HG03045 (cell line): ENCODE data around the gene DYNLT5.

ENCODE experiments used
- ATAC-seq: cut with Tn5 transposase; IDR thresholded peaks from one replicate; pipeline ENCODE4 v1.9.1; 2021; ENCODE audit warnings: mild to moderate bottlenecking, moderate library complexity; ENCODE audit not compliant: unreplicated experiment

Gene DYNLT5

GRCh38 chr1:66747501-66747900 lies 4.8 kb upstream of the DYNLT5 start:
- no peak for ATAC-seq

GRCh38 chr1:66750577-66750976 lies 1.7 kb upstream of the DYNLT5 start:
- ATAC-seq: no peak

DNA sequence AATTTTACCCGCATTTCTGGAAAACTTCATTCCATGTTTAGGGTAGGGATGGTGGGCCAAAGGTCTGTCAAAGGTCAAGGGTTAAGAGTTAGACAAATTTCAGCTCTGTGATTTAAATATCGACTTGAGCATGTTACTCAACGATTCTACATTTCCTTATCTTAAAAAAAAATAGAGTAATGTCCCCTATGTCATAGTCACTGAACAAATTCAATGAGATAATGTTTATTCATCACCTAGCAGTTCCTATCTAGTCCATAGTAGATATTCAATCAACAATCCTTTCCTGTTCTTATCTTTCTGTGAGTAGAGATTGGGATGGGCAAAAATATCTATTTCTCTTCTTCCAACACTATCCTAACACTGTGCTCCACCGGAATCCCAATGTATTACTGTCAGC lies 1.1 kb upstream of the DYNLT5 start:
- no peak for ATAC-seq

GRCh38 chr1:66752671-66753371 lies 562 bp downstream of the DYNLT5 start:
- ATAC-seq: no peak

GRCh38 chr1:66757722-66758240 lies 5.5 kb downstream of the DYNLT5 start:
- peak; percentile 28 for ATAC-seq

DNA sequence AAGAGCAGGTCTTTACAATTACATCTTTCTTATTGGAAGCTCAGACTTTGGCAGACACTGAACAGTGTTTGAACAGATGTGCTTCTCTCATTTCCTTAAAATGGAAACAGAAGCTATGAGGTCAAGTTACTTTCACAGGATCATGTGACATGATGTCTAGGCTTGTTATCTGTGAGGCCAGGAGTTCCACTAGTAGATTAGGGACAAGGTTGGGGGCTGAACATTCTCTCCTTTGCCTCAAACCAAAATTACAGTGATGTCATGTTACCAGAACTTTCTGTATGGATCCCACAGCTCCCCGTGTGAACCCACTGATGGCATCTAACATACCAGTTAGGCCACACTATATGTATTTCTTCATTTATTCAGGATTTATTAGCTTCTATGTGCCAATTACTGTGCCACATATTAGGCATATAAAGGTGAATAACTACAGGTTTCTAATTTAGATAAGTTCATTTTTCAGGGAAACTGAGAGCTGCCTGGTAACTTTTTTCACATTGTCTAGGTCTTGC lies 6.0 kb downstream of the DYNLT5 start:
- ATAC-seq: peak; percentile 100

GRCh38 chr1:66760506-66760905 lies 8.2 kb downstream of the DYNLT5 start:
- ATAC-seq: no peak

- ATAC-seq: no peak
Measured at GRCh38 chr1:66761221-66761620, 9.0 kb downstream of the DYNLT5 start.

GRCh38 chr1:66764994-66765578 lies 12.8 kb downstream of the DYNLT5 start:
- ATAC-seq: no peak

DNA sequence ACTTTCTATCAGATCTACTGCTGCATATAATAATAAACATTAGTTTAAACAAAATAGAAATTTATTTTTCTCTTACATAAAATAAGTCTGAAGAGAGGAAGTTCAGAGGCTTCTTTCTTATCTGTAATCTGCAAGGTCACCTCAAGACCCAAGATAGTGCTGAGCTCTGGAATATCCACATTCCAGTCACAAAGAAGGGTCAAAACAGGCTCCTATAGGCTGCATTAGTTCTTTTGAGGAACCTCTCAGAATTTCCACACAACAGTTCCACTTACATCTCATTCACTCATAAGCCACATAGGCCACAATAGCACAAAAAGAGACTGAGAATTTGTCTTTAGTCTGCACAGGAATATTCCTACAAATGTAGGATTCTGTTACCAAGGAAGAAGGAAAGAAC lies 15.4 kb downstream of the DYNLT5 start:
- no peak for ATAC-seq

- ATAC-seq: no peak
Measured at GRCh38 chr1:66768965-66769364, 16.7 kb downstream of the DYNLT5 start.

DNA sequence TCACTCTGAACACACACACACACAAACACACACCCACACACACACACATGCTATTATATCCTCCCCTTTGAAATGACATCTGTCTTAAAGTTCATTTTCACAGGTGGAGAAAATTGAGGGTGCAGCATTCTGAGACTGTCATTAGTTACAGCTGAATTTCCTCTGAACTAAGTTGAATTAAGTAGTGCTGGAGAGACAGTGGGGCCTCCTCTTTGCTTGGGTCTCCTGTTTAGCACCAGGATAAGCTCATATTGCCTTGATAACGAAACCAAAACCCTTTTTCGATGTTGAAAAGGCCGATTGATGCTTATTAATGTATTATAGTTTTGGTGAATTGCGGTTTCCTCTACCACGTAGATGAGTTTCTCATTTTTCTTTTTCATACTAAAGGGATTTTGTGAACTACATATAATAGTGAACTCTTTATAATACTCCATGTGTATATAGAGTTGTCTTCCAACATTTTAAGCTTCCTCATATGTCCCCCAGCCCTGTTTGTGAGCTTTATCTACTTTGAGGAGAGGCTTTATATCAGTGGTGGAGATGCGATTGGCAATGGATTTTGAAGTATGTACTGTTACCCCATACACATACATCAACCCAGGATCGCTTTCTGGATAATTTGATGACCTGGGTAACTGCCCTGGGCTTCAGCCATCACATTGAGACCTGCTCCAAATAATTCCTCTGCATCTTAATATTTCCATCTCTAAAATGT lies 17.4 kb downstream of the DYNLT5 start:
- no peak for ATAC-seq

DNA sequence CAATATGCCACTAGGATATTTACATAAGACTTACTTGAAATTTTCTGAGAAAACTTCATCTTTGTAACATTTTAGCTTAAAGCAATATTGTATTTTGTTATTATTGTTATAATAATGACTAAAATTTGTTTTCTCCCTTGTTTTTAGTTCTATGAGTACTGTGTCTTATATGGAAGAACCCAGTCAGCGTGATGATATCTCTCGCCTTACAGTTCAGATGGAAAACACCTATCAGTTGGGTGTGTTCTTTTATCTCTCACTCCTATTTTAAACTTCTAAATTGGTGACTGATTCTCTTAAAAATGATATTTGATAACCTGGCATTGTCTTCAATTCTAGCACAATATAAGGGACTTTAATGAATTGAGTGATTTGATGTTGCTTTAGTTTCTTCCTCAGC lies 18.0 kb downstream of the DYNLT5 start:
- no peak for ATAC-seq

DNA sequence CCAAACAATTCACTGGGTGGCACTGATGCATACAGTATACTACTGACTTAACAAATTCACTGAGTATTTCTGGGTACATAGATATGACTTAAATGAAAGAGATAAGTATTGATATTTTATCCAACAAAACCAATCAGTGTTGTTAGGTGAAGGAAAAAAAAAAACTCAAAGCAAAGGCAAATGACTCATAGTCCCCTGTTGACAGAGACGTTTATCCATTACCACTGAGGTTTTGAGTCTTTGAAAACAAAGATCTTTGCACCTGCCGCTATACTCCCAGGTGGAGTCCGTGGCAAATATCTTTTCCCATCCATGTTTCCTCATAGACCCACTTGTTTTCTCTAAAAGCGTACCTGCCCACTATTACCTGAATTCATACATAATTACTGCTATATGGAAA lies 18.4 kb downstream of the DYNLT5 start:
- no peak for ATAC-seq

DNA sequence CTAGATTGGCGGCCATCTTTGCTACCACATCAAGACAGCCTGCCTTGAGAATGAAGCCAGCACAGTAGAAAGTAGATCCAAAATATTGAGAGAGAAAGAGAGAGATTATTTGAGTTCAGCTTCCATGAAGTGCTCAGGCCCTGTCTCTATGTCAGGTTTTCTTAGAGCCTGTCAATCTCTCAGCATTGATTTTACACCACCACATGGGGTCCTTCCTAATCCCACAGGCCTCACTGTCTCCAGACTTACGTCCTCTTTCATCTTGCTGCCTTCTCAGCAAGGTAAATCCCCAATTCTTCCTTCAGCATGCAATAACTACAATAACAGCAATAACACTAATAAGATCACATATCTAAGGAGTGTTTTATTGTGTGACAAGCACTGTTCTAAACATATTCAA lies 21.0 kb downstream of the DYNLT5 start:
- no peak for ATAC-seq

DNA sequence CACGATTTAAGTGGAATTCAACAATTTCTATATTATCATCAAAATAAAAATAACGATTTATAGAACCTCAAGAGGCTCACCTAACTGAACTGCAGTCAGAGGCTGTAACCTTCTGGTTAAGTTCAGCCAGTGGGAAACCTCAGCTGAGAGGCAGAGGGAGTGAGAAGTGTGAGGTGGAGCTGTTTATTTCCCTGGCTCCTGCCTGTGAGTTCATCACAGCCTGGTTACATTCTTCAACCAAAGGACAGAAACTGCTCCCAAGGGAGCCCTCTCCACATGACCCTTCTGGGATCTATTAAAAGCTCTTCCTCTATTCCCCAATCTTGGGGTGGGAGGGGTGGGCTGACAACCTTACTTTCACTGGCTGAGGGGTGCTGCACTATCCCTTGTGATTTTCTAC lies 22.2 kb downstream of the DYNLT5 start:
- ATAC-seq: no peak

GRCh38 chr1:66775646-66776045 lies 23.4 kb downstream of the DYNLT5 start:
- ATAC-seq: no peak

GRCh38 chr1:66777831-66778230 lies 25.6 kb downstream of the DYNLT5 start:
- ATAC-seq: no peak

GRCh38 chr1:66778266-66778665 lies 26.0 kb downstream of the DYNLT5 start:
- ATAC-seq: no peak

DNA sequence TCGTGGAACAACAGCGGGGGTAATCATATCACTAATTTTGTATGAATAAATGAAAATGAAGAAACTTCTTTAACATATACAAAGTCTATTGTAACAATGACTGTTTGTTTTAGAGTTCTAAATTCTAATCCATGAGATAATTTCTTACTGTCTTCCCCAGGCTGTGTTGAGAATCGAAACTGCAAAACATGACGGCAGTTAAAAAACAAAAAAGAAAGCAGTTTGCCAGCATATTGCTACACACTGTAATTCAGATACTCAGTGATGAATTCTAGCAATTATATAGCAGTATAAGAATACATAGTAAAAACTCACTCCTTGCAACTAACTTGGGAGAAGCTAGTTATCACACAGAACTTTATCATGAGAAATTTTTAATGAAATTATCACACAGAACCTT lies 26.7 kb downstream of the DYNLT5 start:
- no peak for ATAC-seq

DNA sequence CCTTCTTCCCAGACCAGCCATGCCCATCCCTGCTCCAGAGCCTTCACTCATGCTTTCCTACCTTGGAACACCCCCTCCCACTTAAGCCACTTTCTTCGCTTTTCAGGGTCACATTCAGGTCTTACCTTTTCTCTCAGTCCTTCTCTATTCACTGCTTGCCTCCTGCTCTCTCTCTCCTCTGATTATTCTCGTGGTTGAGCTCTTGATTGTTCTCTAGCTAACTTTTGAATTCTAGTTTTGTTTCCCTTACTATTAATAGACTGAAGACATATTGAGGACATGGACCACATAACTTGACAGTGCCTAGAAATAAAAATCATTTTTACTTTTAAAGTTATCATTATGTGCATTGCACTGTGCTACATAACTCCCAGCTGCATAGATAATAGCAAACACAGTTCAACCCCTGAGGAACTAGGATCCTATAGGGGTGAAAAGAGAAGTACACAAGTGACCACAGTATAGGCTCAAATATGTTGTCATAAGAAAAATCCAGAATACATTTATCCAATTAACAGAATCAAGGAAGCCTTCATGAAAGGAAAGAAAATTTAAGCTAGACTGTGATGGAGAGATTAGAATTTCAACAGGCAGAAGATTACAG lies 27.3 kb downstream of the DYNLT5 start:
- ATAC-seq: no peak
